GM19023 (cell line): Measurements from ENCODE around the gene GLT6D1.
"Not testable (repeated sequence)": the region's sequence is repeated elsewhere in the genome, so short reads cannot be mapped to it uniquely, and the experiment has no call there.

Source experiments
- ATAC-seq: cut with Tn5 transposase; IDR thresholded peaks from one replicate; pipeline ENCODE4 v1.9.1; 2021; ENCODE audit warnings: mild to moderate bottlenecking, moderate library complexity; ENCODE audit not compliant: unreplicated experiment

Gene GLT6D1

DNA sequence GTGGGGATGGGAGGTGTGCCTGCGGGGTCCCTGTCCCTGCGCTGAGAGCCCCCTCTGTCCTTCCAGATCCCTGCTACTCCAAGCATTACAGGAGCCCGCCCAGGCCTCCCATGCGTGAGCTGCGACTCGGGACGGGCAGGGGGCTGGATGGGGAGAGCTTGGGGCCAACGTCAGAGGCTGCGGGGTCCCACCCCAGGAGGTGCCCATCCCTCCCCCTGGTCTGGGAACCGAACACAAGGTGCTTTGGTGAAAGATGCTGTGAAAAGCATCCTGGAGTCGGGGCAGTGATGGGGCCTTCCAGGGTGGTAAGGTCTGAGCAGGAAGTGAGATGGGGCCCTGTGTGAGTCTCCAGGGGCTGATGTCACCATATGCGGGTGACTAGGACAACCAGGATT, 26.5 kb upstream of the GLT6D1 start:
- no peak for ATAC-seq

DNA sequence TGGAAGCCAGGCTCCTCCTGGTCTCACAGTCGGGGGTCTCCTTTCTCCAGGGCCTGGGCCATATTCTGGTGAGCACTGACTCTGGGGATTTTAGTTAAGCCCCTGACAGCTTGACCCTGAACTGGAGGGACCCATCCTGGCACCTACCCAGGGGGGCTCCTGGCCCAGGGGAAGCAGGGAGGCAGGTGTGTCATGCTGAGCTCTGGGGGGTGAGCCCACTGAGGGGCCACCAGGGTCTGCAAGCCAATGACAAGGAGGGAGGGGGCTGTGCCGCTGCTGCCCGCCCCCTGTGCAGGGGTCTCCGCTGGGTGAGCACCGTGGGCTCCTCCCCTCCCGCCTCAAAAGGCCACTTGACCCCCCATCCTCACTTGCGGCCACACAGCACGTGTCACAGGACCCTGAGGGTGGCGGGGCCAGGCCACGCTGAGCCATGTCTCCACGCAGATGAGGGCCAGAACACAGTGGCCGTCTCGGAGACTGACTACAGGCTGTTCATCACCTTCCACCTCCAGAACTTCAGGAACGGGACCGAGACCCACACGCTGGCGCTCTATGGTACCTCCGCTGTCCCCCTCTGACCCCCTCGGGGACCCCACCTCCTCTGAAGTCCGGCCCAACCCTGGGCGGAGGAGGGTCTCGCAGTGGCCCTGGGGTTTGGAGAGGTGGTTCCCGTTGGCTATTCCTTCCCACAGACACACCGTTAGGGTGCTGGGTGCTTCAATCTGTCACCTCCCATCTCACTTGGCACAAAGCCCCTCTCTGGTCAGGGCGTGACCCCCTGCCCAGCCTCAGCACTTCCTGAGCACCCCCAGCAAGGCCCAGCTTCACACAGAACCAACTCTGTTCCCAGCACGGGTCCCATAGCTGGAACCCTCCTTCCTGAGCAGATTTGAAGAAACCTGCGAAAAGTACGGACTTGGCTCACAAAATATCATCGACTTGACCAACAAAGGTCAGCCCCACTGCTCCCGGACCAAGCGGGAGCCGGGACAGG, 25.8 kb upstream of the GLT6D1 start:
- no peak for ATAC-seq

DNA sequence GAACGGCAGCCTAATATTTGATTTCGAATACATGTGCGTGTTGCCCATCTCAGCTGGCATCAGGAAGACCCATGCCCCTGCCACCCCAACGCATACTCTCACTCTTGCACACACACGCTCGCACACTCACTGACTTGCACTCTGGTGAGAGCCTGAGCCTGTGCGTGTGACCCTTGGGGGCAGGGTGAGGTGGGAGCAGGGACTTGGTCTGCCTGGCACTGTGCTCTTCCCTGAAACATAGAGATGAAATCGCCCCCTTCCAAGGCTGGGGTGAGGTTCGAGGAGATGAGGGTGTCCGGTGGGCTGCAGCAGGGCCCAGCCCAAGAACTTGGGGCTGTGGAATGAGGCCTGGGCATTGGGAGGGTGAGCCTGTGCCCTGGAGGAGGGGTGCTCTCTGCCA, 24.9 kb upstream of the GLT6D1 start:
- ATAC-seq = no peak

DNA sequence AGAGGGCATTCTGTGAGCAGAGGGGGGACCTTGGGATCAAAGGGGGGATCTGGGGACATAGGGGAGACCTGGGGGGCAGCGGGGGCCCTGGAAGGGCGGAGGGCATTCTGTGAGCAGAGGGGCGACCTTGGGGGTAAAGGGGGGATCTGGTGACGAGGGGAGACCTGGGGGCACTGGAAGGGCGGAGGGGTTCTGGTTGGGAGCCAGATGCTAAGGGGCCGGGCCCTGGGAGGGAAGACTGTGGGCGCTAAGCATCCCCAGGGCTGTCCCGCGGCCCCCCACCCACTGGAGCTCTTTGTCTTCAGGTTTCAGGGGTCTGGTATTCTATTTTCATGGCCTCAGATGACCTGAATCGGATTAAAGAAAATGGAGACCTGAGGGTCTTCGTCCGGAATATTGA, 24.5 kb upstream of the GLT6D1 start:
- no peak for ATAC-seq

DNA sequence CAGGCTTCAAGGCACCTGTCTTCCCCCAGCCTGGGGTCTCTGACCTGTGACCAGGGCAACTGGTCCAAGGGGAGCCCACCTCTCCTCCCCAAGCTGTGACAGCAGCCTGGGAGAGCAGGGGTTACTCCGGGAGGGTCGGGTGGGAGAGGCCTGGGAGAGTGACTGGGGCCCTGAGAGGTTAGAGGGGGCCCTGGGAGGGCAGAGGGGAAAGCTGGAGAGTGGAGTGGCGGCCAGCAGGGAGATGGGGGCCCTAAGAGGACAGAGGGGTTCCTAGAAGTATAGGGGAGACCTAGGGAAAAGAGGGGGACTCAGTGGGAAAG, 24.1 kb upstream of the GLT6D1 start:
- no peak for ATAC-seq

- ATAC-seq = no peak
These were observed 23.6 kb upstream of the GLT6D1 start, which contains the start of gene LCN9 for GRCh38 chr9:135662758-135663450. LCN9 (plus strand) TSS chr9:135663309; CDS start chr9:135663322, 13 bp downstream.

- no peak for ATAC-seq
These were observed 22.6 kb upstream of the GLT6D1 start for GRCh38 chr9:135661816-135662560.

DNA sequence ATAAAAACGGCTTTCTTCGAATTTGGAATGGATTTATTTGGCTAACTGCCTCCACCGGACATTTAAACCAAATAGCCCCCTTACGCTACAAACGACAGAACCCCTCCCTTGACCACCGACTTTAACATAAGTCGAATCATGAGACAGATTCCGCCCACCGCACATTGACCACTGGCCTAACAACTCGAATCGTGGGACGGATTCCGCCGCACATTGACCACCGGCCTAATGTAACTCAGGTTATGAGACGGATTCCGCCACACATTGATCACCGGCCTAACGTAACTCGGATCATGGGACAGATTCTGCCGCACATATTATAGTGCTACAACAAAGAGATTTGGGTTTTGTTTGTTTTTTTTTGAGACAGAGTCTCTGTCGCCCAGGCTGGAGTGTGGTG, 21.1 kb upstream of the GLT6D1 start:
- ATAC-seq = no peak

GRCh38 chr9:135659252-135659651, 19.9 kb upstream of the GLT6D1 start:
- no peak for ATAC-seq

DNA sequence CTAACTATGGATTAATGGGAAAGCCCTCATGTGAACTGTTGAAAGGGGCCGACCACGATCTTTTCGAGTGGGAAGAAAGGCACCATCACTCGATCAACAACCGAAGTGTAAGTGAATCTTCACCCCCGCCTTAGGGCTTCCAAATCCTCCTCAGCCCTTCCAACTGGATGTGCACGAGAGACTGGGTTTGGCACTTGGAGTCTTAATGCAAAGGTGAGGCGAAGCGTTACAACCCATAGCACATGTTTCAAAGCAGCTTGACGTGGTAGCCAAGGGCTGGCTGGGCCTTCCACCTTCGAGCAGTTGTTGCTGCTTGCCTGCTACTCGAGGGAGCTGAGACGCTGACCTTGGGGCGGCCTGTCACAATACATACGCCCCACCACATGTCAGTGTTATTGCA, 18.1 kb upstream of the GLT6D1 start:
- ATAC-seq = no peak

DNA sequence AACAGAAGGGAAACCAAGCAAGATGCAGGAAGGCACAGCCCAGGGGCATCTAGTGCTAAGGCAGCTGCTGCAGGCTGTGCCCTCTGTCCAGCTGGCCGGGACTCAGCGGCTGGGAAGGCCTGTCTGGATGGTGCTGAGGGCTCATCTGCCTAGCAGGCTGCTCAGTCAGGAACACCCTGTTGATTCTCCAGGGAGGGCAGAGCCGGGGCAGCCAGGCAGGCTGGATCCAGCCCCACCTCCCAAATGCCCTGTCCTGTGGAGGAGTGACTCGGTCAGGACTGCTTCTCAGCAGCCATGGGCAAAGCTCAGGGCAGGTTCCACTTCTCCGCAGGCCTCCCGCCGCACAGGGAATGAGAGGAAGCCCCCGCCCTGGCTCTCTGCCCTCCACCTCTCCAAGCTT, 16.0 kb upstream of the GLT6D1 start:
- ATAC-seq = no peak

GRCh38 chr9:135650408-135650807, 11.1 kb upstream of the GLT6D1 start:
- no peak for ATAC-seq

DNA sequence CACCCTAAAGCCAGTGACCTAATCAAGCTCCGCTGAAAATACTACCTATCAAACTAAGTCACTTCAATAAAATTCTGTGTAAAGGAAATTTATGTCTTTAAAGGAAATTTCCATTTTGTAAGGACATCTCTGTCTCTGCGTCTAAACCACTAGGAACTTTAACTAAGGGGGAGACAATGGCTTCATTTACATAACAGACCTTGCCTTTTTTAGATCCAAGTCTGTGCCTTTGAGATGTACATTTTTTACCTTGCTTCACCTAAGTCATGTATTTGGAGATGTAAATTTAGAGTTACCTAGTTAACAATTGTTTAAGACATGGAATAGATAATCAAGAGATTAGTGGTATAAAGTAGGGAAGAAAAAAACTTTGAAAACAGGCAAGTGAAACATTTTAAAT, 10.2 kb upstream of the GLT6D1 start:
- ATAC-seq = no peak

DNA sequence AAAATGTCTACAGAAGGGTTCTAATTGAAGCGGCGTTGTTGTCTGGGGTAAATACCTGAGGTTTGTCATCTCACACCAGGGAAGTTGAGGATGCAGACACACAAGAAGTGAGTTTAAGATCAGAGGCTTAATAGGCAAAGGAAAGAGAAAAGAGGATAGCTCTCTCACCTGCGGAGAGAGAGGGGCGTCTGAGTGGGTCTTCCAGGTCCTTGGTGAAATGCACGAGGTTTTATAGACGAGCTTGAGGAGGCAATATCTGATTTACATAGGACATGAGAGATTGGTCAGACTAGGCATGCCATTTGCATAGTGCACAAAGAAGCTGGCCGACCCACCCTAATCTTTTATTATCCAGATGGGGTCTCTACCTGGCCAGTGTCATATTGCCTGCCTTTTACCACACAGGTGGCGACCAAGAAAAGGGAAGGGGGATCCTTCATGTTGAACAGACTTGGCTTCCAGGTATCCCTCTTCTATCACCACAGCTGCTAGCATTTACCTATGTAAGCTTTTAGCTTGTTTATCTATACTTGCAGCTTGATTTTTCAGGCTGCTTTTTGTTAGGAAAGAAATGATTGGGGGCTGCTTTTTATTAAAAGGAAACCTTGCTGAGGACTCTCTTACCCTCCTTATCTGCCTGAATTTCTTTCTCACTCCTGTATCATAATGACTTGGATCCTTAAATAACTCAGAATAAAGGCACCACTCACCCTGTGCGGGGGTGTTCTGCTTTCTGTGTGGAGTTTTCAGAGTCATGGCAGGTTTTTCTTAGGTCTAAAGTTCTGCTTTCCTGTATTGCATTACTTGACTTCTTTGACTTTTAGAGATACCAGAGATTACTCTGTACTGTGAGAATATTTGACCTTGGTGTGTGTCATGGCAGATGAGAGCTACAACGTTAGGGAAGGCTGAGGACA, 9.4 kb upstream of the GLT6D1 start:
- no peak for ATAC-seq

GRCh38 chr9:135647884-135648283, 8.5 kb upstream of the GLT6D1 start:
- ATAC-seq = no peak

DNA sequence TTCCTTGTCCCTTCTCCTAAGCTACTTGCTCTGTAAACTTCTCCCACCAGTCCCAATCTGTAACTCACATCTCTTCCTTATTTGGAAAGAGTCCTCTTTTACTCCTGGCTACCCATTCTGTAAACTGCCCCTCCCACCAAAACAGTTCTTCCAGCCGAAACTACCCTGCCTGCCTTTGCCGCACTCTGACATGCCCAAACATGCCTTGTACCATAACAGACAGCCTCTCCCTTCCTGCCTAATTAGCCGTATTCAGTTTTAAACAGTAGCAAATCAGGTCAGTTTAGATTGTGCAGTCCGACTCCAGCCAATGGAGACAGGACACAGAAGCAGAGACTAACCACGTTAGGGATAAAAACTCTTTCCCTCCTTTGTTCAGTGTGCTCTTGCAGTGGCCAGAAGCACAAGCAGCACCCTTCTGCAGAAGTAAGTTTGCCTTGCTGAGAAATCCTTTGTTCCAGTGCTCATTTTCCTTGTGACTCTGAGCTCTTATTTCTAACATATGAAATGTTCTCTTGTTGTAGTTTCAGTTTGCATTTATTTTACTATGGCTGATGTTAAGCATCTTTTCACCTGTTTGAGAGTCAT, 5.4 kb upstream of the GLT6D1 start:
- no peak for ATAC-seq

DNA sequence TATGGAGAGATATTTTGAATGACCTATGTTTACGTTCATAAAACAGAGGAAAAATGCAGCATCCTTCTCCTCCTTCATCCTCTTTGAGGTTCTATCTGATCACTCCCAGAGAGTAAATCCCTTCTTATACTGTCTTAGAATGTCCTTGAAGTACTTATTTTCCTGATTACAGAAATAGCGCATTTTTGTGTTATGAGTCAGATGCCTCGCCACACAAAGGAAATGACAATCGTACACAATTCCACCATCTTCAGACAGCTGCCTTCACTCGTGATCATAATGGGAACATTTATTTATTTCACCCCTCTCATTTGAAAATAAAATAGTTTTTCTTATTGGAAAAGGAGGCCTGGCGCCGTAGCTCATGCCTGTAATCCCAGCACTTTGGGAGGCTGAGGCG, 2.4 kb upstream of the GLT6D1 start:
- ATAC-seq = no peak

DNA sequence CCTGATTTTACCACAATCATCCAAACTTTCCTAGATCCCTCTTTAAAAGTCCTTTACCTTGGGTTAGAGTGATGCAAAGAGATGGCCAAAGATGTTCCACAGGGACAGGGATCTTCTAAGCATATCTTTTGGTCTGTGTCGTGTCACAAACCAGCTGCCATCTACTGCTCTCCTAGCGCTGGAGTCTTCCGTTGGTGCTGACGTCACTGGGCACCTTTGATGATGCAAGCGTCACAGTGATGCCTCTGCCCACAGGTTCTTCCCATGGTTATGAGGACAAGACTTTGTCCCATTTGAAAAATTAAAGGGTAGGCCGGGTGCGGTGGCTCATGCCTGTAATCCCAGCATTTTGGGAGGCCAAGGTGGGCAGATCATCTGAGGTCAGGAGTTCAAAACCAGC, 1.7 kb upstream of the GLT6D1 start:
- no peak for ATAC-seq

- ATAC-seq = not testable (repeated sequence)
These were observed 2.3 kb downstream of the GLT6D1 start for GRCh38 chr9:135636930-135637530.

DNA sequence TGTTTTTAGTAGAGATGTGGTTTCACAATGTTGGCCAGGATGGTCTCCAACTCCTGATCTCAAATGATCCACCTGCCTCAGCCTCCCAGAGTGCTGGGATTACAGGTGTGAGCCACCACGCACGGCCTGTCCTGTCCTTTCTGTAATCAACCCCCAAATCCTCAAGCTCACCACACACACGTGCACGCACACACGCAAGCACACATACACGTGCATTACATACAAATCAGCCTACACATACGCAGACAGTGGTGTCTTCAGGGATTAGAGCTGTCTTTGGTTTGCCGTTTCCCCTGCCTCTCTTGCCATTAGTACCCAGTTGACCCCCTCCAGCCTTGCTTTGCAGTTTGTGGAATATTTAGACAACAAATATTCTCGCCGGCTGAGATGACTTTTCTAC, 6.5 kb downstream of the GLT6D1 start:
- no peak for ATAC-seq
